GM18511 (cell line): ENCODE data around the gene HEBP1.

Experiments used
- ATAC-seq: cut with Tn5 transposase; IDR thresholded peaks from one replicate; pipeline ENCODE4 v1.9.1; 2021; ENCODE audit warnings: mild to moderate bottlenecking, moderate library complexity; ENCODE audit not compliant: unreplicated experiment

HEBP1 gene

GRCh38 chr12:12954878-12955625 is 45.0 kb downstream of the HEBP1 start:
- ATAC-seq = no peak

- ATAC-seq = no peak
Measured at GRCh38 chr12:12954356-12954755, 45.7 kb downstream of the HEBP1 start.

GRCh38 chr12:12952036-12952435 is 48.0 kb downstream of the HEBP1 start, which contains the start of gene GPRC5D:
GPRC5D (minus strand) TSS chr12:12952170; CDS start chr12:12950384, 1,786 bp downstream.
- no peak for ATAC-seq

- no peak for ATAC-seq
Measured at GRCh38 chr12:12951504-12951903, 48.6 kb downstream of the HEBP1 start.

- no peak for ATAC-seq
Measured at GRCh38 chr12:12947902-12948301, 52.2 kb downstream of the HEBP1 start.

GRCh38 chr12:12946686-12947355 is 53.2 kb downstream of the HEBP1 start:
- ATAC-seq = no peak

- ATAC-seq = no peak
Measured at GRCh38 chr12:12945591-12945990, 54.5 kb downstream of the HEBP1 start.

GRCh38 chr12:12943586-12944260 is 56.3 kb downstream of the HEBP1 start:
- no peak for ATAC-seq

GRCh38 chr12:12941450-12942350 is 58.4 kb downstream of the HEBP1 start:
- ATAC-seq = no peak

GRCh38 chr12:12939888-12940287 is 60.2 kb downstream of the HEBP1 start:
- no peak for ATAC-seq

- no peak for ATAC-seq
Measured at GRCh38 chr12:12938541-12938940, 61.5 kb downstream of the HEBP1 start.

- no peak for ATAC-seq
Measured at GRCh38 chr12:12936983-12937491, 63.0 kb downstream of the HEBP1 start.

- no peak for ATAC-seq
Measured at GRCh38 chr12:12934556-12934955, 65.5 kb downstream of the HEBP1 start.

GRCh38 chr12:12933742-12934141 is 66.3 kb downstream of the HEBP1 start:
- no peak for ATAC-seq

- no peak for ATAC-seq
Measured at GRCh38 chr12:12930633-12931219, 69.3 kb downstream of the HEBP1 start.

- no peak for ATAC-seq
Measured at GRCh38 chr12:12929696-12930095, 70.4 kb downstream of the HEBP1 start.

GRCh38 chr12:12927211-12928079 is 72.6 kb downstream of the HEBP1 start:
- ATAC-seq = no peak

GRCh38 chr12:12926571-12927071 is 73.4 kb downstream of the HEBP1 start:
- no peak for ATAC-seq

GRCh38 chr12:12925388-12925787 is 74.7 kb downstream of the HEBP1 start:
- ATAC-seq = no peak
